HG03103 (cell line): ENCODE data around the gene AHNAK2.

ENCODE experiments used
- ATAC-seq: cut with Tn5 transposase; IDR thresholded peaks from one replicate; pipeline ENCODE4 v1.9.1; 2021; ENCODE audit warnings: low read depth; ENCODE audit not compliant: unreplicated experiment

Gene AHNAK2

GRCh38 chr14:104989236-104989950 is 11.2 kb upstream of the AHNAK2 start:
- no peak for ATAC-seq

- no peak for ATAC-seq
These were observed 8.5 kb upstream of the AHNAK2 start for GRCh38 chr14:104986487-104987164.

GRCh38 chr14:104985675-104986486 is 7.7 kb upstream of the AHNAK2 start, which contains the start of gene CLBA1:
Gene CLBA1, plus strand, starts transcription at chr14:104985788. Its CDS starts 644 bp downstream, at chr14:104986432.
- ATAC-seq, result peak; percentile 94

GRCh38 chr14:104984056-104984894 is 6.1 kb upstream of the AHNAK2 start:
- ATAC-seq, result no peak

GRCh38 chr14:104983231-104983721 is 5.1 kb upstream of the AHNAK2 start:
- ATAC-seq, result no peak

- no peak for ATAC-seq
These were observed 4.5 kb upstream of the AHNAK2 start for GRCh38 chr14:104982548-104983230.

GRCh38 chr14:104981699-104982541 is 3.7 kb upstream of the AHNAK2 start:
- no peak for ATAC-seq

- ATAC-seq, result no peak
These were observed 2.7 kb upstream of the AHNAK2 start for GRCh38 chr14:104980611-104981531.

GRCh38 chr14:104979758-104980610 is 1.8 kb upstream of the AHNAK2 start:
- ATAC-seq, result no peak

- no peak for ATAC-seq
These were observed 845 bp upstream of the AHNAK2 start for GRCh38 chr14:104978746-104979691.

- no peak for ATAC-seq
These were observed 1.0 kb downstream of the AHNAK2 start for GRCh38 chr14:104977008-104977680.

GRCh38 chr14:104976198-104977007 is 1.8 kb downstream of the AHNAK2 start:
- no peak for ATAC-seq

GRCh38 chr14:104975481-104976197 is 2.5 kb downstream of the AHNAK2 start:
- no peak for ATAC-seq
